Measurements from ENCODE around the gene MROH8.
"Not testable (repeated sequence)": the region's sequence is repeated elsewhere in the genome, so short reads cannot be mapped to it uniquely, and the experiment has no call there.

MROH8 gene

DNA sequence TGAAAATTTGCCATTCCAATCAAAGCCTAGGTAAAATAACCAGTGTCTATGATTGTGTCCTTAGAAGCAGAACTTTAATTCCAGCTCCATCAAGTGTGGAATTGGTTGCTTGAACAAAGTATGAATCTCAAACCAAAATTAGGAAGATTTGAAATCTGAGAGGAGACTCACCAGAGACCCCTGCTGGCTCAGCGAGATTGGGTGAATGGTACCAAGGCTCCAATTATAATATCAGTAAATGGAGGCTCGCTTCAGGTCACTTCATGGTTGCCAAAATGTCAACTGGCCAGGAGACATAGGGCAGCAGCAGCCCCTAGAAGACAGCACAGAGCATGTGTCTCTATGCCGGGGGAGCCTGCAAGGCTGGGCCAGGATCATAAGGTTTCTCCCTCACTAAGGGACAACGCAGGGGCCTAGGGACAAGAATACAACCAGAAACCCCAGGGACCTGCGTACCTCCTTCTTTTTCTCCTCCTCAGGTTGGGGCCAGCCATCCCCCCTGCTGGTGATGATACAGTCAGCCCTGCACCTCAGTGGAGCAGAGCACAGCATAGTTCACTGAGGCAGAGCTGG, 97.5 kb downstream of the MROH8 start:
- peak; percentile 42 for DNase-seq

DNA sequence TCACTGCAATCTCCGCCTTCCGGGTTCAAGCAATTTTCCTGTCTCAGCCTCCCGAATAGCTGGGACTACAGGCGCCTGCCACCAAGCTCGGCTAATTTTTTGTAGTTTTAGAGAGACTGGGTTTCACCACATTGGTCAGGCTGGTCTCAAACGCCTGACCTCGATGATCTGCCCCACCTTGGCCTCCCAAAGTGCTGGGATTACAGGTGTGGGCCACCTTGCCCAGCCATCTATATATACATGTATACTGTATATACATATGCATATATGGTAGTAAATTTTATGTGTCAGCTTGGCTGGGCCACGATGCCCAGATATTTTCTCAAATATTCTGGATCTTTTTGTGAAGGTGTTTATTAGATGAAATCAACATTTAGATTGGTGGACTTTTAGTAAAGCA, 102.3 kb downstream of the MROH8 start:
- no peak for DNase-seq

DNA sequence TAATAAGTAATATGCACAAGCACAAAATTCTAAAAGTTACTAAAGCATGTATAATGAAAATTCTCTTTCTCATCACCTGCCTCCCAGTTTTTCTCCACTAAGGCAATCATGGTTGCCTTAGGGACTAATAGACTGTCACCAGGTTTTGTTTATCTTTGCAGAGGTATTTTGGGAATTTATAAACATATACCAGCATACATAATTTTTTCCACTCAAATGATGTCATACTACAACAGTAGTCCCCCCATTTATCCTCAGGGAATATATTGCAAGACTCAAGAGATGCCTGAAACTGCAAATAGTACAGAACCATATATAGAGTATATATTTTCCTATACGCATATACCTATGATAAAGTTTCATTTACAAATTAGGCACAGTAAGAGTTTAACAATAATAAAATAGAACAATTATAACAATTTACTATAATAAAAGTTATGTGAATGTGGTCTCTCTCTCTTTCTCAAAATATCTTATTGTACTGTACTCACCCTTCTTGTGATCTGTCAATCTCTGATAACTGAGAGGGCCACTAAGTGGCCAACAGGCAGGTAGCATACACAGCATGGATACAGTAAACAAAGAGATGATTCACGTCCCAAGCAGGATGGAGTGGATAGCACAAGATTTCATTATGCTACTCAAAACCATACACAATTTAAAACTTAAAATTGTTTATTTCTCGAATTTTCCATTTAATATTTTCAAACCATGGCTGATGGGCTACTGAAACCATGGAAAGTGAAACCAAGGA, 103.2 kb downstream of the MROH8 start:
- no peak for DNase-seq

DNA sequence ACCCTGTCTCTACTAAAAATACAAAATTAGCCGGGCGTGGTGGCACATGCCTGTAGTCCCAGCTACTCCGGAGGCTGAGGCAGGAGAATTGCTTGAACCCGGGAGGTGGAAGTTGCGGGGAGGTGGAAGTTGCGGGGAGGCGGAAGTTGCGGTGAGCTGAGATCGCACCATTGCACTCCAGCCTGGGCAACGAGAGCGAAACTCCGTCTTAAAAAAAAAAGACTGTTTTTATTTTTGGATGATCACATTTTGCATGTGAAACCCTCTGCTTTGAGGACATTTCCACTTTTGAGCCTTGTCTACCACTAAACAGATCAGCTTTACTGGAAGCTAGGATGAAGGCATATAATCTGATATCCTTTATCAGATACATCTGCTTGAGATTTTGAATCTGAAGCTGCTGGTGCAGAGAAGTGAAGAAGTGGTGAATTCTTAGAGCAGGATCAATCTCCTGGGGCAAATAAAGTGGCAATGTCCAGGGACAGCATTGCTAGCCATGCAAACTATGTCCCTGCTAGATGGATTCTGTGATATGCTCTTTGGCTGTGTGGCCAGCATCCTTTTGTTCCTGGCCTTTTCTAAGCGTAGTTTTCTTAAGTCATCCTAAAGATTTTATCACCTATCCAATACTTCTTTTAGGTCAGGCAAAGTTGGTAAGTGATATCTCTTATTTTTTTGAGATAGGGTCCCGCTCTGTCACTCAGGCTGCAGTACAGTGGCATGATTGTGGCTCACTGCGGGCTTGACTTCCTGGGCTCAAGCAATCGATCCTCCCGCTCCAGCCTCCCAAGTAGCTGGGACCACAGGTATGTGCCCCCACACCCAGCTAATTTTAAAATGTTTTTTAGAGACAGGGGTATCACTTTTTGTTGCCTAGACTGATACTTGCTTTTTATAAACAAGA, 106.8 kb downstream of the MROH8 start:
- no peak for DNase-seq

DNA sequence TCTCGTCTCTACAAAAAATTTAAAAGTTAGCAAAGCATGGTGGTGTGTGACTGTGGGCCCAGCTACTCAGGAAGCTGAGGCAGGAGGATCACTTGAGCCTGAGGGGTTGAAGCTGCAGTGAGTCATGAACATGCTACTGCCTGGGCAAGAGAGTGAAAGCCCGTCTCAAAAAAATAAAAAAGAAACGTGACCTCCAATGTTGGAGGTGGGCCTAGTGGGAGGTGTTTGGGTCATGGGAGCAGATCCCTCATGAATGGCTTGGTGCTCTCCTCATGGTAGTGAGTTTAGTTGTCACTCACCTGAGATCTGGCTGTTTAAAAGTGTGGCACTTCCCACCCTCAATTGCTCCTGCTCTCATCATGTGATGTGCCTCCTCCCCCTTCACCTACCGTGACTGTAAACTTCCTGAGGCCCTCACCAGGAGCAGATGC, 107.9 kb downstream of the MROH8 start:
- DNase-seq, result peak; percentile 2

DNA sequence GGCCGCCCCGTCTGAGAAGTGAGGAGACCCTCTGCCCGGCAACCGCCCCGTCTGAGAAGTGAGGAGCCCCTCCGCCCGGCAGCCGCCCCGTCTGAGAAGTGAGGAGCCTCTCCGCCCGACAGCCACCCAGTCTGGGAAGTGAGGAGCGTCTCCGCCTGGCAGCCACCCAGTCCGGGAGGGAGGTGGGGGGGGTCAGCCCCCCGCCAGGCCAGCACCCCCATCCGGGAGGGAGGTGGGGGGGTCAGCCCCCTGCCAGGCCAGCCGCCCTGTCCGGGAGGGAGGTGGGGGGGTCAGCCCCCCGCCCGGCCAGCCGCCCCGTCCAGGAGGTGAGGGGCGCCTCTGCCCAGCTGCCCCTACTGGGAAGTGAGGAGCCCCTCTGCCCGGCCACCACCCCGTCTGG, 109.8 kb downstream of the MROH8 start:
- DNase-seq, result not testable (repeated sequence)

DNA sequence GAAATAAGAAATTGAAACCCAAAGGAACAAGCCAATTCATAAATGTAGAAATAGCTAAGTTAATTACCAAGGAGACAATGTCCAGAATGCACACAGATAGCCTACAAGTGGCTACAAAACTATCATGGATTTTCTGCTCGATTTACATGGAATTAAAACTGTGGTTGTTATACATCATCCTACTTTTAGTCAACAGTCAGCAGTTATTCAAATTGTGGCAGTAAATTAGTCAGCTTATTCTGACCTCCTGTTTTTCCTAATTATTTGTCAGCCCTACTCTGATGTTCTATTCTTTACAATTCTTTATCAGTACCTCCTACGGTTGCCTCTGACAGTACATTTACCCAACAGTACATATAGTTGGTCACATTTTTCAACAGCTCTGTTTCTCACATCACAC, 113.2 kb downstream of the MROH8 start:
- no peak for DNase-seq

DNA sequence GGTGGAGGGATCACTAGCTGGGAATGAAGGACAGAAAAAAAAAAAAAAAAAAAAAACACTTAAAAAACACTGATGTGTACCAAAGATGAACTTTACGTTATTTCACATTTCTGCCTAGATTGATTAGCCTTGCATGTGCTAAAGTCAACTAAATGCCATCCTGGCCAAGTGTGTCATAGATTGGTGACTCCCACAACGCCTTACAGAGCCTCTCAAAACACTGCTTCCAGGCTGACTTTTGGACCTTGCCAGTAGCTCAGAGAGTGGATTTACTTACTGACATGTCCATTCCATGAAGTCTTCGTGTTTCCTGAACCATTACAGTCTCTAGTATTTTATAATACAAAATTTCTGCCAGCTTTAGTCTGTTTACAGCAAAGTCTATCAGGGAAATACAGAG, 124.1 kb downstream of the MROH8 start:
- DNase-seq, result no peak

DNA sequence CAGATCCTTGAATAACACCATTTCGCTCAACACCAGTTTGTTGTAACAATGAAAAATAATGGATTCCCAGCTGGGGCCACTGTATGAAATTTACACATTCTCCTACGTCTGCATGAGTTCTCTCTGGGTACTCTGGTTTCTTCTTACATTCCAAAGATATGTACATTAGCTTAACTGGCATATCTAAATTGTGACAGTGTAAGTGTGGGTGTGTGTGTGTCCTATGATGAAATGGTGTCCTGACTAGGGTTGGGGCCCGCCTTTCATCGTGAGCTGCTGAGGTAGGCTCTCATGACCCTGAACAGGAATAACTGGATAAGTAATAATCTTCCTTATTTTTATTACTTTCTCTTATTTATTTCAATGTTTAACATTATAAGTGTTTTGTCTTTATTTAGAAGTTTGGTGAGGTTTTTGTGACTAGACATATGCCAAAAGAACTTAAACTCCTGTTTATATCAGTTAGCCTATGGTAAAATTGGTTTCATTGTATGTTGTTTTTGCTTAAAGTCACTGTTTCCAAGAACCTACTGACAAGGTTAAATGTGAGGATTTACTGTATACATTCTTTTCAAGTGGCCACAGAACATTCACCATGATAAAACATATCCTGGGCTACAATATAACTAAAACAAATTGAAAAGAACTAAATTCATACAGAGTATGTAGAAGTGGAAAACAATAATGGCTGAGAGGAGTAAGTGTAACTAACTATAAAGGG, 126.0 kb downstream of the MROH8 start:
- no peak for DNase-seq
